ENCODE data around the gene LEF1.

Gene LEF1

DNA sequence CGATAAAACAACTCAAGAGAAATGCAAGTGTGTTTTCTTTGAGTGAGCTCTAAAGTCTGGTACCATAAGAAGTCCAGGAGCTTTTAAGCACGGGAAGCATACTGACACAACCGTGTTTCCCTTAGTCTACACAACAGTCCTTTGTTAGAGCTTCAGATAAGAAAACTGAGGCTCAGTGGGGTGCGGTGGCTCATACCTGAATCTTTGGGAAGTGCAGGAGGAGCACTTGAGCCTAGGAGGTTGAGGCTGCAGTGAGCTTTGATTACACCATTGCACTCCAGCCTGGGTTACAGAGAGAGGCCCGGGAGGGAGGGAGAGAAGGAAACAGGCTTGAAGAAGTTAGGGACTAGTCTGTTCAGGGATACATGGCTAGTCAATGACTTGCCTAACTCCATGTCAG, 21.9 kb downstream of the LEF1 start:
- DNase-seq = no peak

DNA sequence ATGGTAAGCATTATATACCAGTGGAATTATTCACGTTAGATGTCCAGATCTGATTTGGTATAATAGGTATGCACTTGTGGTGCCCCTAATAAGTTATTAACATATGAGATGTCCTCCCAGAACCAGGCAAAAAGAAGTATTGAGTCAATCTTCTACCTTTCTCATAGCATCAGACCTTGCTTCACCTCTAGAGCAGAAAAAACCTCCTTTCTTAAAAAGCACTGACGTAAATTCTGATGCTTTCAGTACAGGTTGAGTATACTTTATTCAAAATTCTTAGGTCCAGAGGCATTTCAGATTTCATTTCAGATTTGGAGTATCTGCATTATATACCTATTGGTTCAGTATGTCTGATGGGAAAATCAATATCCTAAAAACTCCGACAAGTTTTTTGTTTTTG, 22.4 kb downstream of the LEF1 start:
- no peak for DNase-seq

DNA sequence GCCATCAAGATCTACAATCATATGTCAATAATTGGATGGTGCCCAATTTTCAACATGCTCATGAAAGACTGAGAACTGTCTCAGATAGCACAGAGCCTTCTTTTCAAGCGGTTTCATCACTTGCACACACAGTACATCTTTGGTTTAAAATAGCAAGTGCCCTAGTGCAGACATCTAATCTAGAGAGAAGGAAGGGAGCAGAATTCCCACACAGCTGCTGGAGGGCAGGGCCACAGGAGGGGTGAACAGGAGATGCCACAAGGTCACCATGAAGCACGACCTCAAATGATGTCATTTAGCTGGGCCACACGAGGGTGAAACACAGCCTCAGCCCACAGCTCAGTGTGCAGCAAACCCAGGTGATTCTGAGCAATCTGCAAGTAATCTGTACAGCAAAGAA, 24.3 kb downstream of the LEF1 start:
- DNase-seq = no peak

DNA sequence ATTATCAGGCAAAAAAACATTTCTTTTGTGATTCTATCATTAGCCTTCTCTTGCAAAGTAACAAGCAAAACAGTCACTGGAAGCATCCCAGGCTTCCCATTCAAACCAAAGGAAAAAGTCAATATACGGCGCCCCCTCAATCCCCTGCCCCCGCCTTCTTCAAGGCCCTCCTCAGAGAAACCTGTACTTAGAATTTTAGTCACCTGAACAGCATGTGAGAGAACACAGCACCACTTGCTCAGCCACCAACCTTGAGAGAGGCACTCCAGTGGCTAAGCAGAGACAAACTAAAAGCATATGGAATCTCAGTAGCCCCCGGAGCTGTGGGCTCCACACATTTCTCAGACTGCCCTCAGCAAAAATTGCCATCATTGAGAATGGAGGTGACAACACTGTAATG, 25.2 kb downstream of the LEF1 start:
- DNase-seq = no peak

DNA sequence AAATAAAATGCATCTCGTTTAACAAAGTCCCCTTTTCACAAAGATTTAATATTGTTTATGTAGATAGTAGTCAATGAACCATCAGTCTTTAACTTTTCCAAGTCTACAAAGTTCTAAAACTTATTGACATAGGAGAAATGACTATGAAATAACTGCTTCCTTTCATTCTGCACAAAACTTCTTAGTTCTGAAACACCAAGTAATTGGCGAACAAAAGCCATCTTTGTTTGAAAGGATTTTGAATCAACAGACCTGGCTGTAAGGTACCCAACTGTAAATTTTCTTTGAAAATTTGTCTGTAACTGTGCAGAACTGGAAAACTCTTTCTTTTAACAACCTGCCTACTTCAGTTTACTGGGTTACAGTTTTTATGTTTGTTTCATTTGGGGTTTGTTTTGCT, 25.9 kb downstream of the LEF1 start:
- DNase-seq = no peak

DNA sequence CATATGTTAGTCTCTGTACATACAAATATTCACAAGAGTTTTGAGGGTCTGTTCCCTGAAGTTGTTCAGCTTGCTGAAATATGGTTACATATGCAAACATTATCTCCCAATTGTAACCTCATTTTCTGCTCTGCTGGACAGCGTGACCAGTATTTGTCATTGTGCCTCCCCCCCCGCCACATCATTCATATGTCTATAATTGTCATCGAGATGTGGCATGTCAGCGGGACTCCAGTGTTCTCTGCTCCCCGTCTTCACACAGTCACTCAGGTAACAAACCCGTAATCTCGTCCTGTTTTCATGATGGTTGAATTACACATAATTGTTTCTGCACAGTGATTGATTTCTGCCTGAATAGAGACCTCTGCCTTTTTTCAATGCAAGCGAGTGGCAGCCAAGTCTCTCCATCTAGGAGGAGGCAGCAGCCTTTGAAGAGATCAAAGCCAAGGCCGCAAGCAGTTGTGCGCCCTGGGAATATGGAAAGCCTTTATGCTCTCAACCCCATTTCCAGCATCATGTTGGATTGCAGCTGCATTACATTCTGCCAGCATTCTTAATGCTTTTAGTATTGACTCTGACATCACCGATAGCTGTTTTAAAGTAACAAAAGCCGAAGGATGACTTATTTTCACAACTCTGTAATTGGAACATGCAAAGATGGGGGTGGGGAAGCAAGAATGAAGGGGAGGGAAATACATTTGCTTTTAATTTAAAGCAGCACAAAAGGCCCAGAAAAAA, 27.4 kb downstream of the LEF1 start:
- DNase-seq = no peak

DNA sequence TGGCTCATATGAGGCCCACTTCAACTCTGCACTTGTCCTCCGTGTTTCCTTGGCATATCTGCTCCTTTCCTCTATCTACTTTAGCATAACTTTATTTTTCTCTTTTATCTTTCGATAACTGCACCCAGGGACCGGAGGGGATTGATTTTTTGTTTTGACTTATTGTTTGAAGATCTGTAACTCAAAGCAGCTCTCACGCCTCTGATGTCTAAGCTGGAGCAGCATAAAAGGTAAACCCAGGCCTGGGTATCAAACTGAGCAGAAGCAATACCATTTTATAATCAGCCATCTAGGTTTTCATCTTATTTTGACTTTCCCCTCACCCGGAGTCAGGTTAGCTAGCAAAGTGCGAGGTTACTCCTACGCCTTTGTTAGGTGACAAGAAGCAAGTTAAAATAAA, 28.4 kb downstream of the LEF1 start:
- no peak for DNase-seq

DNA sequence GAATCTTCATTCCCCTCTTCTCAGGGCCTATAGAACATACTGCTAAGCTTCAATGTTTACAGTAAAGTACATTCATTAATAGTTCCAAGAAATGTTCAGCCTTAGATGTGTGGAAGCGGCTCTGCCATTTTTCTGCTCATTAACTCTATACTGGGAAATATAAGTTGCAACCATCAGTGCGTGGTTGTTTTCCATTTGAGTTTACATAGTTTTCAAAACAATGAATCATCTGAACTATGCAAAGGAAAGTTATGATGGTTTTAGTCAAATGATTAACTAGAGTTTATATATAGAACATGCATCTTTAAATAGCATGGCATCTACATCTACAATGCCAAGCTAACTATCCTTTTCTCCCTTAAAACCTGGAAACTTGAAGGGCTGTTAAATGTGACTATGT, 29.6 kb downstream of the LEF1 start:
- DNase-seq = no peak

DNA sequence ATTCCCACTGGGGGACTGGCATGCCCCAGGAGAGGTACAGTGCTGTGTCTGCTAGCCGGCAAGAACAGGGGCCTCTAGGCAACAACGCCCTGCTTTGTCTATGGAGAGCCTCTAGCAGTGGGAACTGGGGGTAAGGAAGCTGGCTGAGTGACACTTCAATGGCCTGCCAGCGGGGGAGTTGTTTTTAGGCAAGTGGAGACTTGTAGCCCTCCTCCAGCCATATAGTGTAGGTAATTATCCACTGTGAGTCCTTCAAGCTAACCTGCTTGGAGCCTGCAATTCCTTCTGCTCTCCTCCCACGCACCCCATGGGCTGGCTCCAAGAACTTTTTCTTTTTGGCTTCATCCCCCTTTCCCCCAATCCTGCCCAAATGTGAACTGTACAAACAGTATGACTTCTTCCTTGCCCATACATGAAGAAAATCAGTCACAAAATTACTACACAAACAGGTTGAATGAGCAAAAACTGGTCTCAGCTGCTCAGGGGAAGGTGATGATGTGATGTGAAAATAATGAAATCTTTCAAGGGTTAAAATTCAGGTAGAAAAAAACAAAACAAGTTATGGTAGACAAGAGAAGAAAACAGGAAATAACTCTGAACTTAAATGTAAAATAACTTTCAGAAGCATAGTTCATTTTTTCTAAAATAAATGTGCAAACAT, 33.1 kb downstream of the LEF1 start:
- DNase-seq = no peak

DNA sequence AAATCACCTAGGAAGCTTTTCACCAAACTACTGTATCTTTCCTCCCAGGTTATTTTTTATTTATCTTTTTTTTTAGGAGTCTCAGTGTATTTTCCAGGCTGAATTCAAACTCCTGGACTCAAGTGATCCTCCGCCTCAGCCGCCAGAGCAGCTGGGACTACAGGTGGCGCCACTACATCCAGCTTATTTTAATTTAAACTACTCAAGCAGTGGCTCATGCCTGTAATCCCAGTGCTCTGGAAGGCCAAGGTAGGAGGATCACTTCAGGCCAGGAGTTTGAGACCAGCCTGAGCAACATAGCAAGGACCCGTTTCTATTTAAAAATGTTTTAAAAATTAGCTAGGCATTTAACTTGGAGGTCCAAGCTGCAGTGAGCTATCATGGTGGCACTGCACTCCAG, 37.8 kb downstream of the LEF1 start:
- no peak for DNase-seq

DNA sequence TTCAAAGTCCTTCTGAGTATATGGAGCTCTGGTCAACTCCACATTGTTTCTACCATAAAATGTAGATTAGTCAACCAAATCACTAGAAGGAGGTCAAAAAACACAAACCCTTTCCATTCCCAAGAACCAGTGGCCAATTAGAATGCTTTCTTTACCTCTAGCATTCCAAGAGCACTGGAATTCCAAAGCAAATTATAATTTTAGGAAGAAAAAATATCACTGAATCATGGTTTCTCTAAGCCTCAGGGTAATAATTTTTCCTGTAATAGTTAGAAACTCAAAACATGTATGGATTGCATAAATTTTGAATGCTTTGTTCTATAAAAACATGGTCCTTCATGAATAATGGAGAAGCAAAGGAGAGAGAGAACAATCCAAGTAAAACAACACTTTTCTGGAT, 39.5 kb downstream of the LEF1 start:
- peak; percentile 48 for DNase-seq

DNA sequence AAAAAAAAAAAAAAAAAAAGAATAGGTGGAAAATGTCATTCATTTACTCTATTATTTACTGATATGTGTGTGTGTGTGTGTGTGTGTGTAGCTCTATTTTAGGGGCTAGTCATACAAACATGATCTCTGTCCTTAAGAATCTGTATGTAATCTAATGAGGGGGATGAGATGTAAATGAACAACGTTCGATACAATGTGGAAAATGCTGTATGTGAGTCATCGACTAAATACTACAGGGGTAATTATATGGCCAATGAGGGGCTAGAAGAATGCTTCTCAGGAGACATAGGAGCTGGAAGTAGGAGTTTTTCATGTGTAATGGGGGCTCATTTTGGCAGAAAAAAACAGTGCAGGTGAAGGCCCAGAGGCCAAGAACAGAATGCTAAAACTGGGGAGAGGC, 41.9 kb downstream of the LEF1 start:
- DNase-seq = peak; percentile 39

DNA sequence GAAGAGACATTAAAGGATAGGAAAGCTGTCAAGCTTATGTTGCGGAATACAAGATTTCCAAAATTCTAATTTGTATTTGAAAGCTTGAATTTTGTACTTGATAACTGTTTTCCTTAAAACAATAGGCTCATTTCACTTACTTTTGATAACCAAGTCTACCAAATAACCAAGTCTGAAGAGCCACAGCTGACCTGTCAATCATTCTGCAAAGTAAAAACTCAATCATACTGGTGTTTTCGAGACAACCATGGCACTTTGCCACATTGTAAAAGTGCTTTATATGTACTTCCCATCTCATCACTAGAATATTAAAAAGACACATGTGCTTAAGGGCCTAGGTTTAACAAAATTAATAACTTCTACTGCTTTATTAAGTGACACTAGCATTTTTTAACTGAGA, 47.9 kb downstream of the LEF1 start:
- no peak for DNase-seq

DNA sequence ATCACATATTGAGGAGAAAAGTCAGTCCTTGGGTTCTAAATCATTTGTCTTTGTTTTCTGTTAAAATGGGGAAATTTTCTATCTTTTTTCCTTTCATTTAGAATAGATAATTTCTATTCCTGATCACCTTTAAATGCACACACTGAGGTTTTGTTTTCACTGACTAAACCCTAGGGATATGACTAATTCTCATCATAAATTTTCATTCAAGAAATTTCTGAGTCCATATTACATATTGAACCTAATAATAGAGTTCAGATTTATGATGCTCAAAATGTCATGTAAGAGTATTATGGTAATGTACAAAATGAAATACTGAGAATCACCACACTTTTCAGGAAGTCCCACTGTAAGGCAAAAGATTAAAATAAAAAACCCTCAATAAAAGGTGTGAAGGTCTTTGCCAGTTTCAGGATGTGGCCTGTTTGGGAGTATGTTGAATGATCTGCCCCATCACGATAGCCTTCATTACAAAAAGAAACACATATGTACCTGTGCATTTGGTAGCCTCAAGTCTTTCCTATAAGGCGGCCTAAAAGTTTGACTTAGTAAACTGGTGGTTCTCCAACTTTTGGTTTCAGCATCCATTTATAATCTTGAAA, 49.4 kb downstream of the LEF1 start:
- DNase-seq = no peak

DNA sequence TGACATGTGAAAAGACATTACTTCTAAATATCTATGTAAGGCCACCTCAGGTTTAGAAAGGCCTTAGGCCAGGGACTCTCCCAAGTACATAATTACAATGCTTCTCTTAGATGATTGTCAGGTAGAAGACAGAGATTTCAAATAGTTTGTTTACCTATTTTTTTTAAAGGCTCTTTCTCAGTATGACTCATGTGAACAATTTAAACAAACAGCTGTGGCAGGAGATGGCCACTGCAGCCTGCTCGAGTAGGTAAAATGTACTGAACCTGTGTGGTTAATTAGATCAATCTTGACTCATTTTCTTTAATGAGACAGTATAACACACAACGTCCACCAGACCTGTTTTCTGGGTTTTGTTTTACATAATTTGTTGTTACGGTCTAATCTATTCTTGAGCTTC, 50.2 kb downstream of the LEF1 start:
- DNase-seq = no peak

DNA sequence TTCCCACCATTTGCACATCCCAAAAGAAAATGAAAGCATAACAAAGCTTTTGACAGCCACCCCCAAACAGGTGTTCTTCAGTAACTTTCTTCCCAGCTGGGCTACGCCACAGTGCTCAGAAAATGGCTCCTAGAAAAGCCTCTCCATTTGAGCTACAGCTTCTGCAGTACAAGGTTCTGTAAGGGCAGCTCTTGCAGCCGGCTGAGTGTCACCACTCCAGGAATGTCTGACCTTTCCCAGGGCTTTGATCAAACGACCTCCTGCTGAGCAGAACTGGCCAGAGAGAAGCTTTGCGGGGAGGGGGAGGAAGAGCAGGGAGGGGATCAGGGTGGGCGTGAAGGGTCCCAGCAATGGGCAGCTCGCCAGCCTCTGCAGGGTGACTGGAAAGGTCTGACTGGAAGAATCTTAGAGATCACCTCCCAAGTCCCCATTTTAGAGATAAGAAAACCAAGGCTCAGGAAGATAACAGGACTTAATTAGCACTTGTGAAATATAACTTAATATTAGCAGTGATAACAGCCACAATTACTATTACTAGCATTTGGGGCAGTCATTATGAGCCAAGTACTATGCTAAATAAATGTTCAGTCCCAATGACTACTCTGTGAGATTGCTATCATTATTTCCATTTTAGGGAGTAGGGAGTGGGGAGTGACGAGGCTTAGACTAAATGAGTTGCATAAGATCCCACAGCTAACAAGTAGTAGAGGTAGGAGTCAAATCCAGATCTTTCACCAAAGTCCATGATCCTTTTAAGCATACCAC, 51.1 kb downstream of the LEF1 start:
- peak; percentile 17 for DNase-seq

DNA sequence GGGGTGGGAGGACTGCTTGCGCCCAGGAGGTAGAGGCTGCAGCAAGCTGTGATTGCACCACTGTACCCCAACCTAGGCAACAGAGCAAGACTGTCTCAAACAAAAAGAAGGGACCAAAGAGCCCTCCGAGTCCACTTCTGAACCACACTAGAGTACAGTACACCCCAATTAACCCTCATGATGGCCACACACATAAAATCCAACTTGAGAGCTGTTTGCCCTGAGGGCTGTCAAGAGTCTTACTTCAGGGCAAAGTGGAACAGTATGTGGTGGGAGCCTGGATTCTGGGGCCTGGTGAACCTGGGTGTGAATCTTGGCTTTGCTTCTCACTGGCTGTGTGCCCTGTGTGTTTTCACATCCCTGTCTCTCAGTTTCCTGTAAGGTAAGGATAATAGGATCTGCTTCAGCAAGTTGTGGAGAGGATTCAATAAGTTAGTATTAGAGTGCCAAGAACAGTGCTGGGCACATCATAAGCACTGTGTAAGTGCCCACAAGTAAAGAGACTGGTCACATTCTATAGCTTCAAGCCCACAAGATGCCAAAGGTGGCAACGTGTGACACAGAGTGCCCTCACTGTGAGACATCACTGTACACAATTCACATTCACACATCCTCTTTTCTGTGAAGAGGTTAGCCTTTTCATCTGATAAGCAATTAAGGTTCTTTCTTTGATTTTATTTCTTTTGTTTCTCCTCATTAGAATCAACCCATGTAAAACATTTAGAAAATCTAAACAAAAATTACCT, 52.1 kb downstream of the LEF1 start:
- DNase-seq = no peak

DNA sequence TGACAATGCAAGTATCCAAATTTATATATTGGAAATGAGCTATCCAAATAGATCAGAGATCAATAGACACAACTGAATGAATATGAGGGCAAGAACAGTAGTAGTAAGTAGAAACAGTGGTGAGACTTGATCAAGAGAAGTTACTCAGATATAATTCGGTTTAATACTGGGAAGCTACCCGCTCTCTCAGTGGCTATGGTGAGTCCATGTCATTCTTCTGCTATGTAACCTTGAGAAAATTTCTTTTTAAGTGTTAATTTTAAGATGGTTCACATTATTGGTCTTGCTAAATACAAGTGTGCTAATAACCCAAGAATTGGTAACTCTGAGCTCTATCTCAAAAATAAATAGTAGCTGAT, 53.6 kb downstream of the LEF1 start:
- no peak for DNase-seq

DNA sequence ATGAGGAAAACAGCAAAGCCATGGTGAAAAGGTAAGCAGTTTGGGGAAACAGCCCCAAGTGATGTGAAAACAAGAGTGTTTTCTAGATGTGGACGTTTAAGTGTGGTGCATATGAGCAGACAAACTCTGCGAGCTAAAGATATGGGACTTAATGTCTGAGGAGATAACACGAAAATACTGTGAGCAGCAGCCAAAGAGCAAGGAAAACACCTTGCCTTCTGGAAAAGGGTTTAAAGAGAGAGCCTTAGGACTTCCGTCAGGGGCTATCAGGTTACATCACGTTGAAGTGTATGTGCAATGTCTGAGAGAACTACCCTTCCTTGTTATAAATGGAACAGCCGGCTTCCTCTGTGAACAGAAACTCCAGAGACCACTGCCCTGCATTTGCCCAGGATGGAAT, 54.2 kb downstream of the LEF1 start:
- no peak for DNase-seq

DNA sequence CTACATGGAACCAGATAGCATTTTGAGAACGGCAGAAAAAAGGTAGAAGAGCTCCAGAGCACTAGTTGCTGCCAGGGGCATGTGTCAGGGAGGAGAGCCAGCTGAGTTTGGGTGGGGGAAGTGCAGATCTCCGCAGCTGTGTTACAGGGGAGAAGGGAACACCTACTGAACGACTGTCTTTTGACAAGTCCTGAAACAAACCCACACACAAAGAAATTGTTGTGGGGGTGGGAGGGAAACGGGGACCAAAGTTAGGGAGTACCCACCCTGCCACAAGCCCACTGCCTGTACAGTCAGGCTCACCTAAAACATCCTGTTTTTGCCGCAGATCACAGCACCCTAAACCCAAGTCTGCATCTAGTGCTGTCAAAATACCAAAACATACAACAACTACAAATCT, 55.5 kb downstream of the LEF1 start:
- no peak for DNase-seq

DNA sequence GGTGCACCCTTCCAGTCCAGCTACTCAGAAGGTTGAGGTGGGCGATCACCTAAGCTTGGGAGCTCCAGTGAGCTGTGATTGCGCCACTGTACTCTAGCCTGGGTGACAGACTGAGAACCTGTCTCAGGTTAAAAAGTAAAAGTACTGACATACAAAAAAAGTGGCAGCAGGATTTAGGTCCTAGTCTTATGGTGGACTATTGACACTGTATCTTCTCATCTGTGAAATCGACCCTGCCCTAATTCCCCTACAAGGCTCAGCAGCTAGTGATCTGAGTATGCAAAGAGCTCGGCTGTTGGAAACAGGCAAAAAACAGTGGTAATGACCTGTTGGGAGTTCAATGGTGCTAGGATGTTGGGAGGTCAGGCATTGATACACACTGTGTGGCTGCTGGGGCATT, 57.0 kb downstream of the LEF1 start:
- no peak for DNase-seq

DNA sequence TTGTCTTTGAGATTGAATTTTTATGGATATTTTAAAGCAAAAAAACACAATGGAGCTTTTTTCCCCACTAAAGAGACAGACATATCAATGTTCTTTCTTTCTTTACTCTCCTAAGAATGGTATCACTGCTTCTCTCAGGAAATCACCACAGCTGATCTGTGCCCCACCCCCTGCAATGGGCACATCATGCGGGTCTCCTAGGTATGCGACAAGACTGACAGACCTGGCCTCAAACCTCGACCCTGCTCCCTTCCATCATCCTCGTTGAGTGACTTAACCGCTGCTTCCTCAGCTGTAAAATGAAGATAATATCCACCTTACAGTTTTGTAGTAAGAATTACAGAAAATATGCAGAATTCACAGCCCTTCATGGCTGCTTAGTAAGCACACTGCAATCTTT, 58.3 kb downstream of the LEF1 start:
- no peak for DNase-seq

DNA sequence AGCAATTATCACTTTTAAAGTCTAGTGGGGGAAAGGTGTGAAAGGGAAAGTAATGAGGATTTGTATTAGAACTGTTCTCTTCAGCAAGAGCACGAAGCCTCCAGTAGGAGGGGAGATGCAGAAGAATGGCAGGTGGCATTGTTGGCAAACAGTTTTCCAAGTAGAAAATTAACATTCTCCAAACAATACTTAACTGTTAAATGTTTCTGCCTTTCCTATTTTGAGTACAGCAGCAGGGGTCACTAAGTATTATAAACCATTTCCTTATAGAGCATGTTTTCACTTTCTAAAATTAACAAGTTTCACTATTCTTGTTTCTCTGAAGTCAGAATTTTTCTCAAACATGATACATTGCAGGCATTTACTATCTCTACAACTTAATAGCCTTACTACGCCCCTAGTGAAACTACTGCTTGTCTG, 58.7 kb downstream of the LEF1 start:
- DNase-seq = no peak

All from fibroblast of skin of back (primary cell).